Measurements from ENCODE around the gene PPA1. TPM values are rescaled to one million over a fixed set of nuclear protein-coding genes. Genes with fewer than 3 reads are reported as not detected.
"Not testable (repeated sequence)": the region's sequence is repeated elsewhere in the genome, so short reads cannot be mapped to it uniquely, and the experiment has no call there.

PPA1 gene
- total RNA-seq, 1 experiment from 2014 or later, result 150 TPM

- DNase-seq (ENCODE audit: low read depth), result no peak
Observed at GRCh38 chr10:70174058-70174741, 59.0 kb downstream of the PPA1 start.

GRCh38 chr10:70169649-70170364 is 63.4 kb downstream of the PPA1 start:
- DNase-seq (ENCODE audit: low read depth), result no peak

- DNase-seq (ENCODE audit: low read depth), result no peak
Observed at GRCh38 chr10:70169011-70169410, 64.2 kb downstream of the PPA1 start.

- no peak for DNase-seq (ENCODE audit: low read depth)
Observed at GRCh38 chr10:70167246-70167645, 66.0 kb downstream of the PPA1 start.

- DNase-seq (ENCODE audit: low read depth), result no peak
Observed at GRCh38 chr10:70166394-70166793, 66.8 kb downstream of the PPA1 start.

- DNase-seq (ENCODE audit: low read depth), result no peak
Observed at GRCh38 chr10:70164163-70164562, 69.1 kb downstream of the PPA1 start.

GRCh38 chr10:70163448-70163847 is 69.8 kb downstream of the PPA1 start:
- no peak for DNase-seq (ENCODE audit: low read depth)

- no peak for DNase-seq (ENCODE audit: low read depth)
Observed at GRCh38 chr10:70162892-70163201, 70.4 kb downstream of the PPA1 start.

- no peak for DNase-seq (ENCODE audit: low read depth)
Observed at GRCh38 chr10:70162151-70162891, 70.9 kb downstream of the PPA1 start.

- no peak for DNase-seq (ENCODE audit: low read depth)
Observed at GRCh38 chr10:70160798-70161197, 72.4 kb downstream of the PPA1 start.

- DNase-seq (ENCODE audit: low read depth), result not testable (repeated sequence)
Observed at GRCh38 chr10:70159366-70159765, 73.9 kb downstream of the PPA1 start.

GRCh38 chr10:70158113-70158512 is 75.1 kb downstream of the PPA1 start:
- no peak for DNase-seq (ENCODE audit: low read depth)

GRCh38 chr10:70155255-70155838 is 77.9 kb downstream of the PPA1 start:
- DNase-seq (ENCODE audit: low read depth), result no peak

Other genes starting within 250 kb of the PPA1 start
- gene MACROH2A2, start 180.6 kb downstream of the PPA1 start, total RNA-seq (2014; rRNA removed; shearing (Covaris generic)), result 1.5 and 1.8 TPM in 2 replicates
- gene AIFM2, start 100.6 kb downstream of the PPA1 start, total RNA-seq (2014; rRNA removed; shearing (Covaris generic)), result 7.0 and 8.1 TPM in 2 replicates
- gene TYSND1, start 86.7 kb downstream of the PPA1 start, total RNA-seq (2014; rRNA removed; shearing (Covaris generic)), result 5.5 and 8.2 TPM in 2 replicates
- gene SAR1A, start 62.9 kb downstream of the PPA1 start, total RNA-seq (2014; rRNA removed; shearing (Covaris generic)), result 88.5 and 98.5 TPM in 2 replicates
- not detected in 2 replicates for gene NPFFR1, start 50.6 kb upstream of the PPA1 start, total RNA-seq (2014; rRNA removed; shearing (Covaris generic))
- 4.5 and 5.6 TPM in 2 replicates for gene LRRC20, start 149.2 kb upstream of the PPA1 start, total RNA-seq (2014; rRNA removed; shearing (Covaris generic))
- gene EIF4EBP2, start 170.7 kb upstream of the PPA1 start, total RNA-seq (2014; rRNA removed; shearing (Covaris generic)), result 24.8 and 26.1 TPM in 2 replicates
- not detected in 2 replicates for gene NODAL, start 208.3 kb upstream of the PPA1 start, total RNA-seq (2014; rRNA removed; shearing (Covaris generic))
- 0.10 and 0.12 TPM in 2 replicates for gene PALD1, start 245.3 kb upstream of the PPA1 start, total RNA-seq (2014; rRNA removed; shearing (Covaris generic))

Data from RPMI7951 (cell line).